Tibial nerve (tissue), 3 donors: ENCODE data around the gene KRTAP1-3.
"Not testable (repeated sequence)": the region's sequence is repeated elsewhere in the genome, so short reads cannot be mapped to it uniquely, and the experiment has no call there.

Experiments
- CTCF ChIP-seq, 5 experiments: fragments of 200-600 bp in 3 of 5; fragments of 450-650 bp in 2 of 5; sonication (generic) in 3 of 5; IDR thresholded peaks; one replicate each; pipeline ENCODE4 v1.5.1; 2016 to 2019; ENCODE audit warnings: antibody characterized with exemption in 5 of 5, mild to moderate bottlenecking in 3 of 5, moderate library complexity in 2 of 5
- POLR2A ChIP-seq, 2 donors: fragments of 450-650 bp; IDR thresholded peaks; one replicate each; pipeline ENCODE4 v1.6.1; 2017; ENCODE audit warnings: antibody characterized with exemption in 2 of 2, mild to moderate bottlenecking in 2 of 2, moderate library complexity in 2 of 2

- TF ChIP-seq CTCF, POLR2A (IDR thresholded peaks at IDR 0.05): not testable (repeated sequence)
Measured at GRCh38 chr17:41040783-41041571, 6.3 kb upstream of the KRTAP1-3 start, which contains the start of gene KRTAP1-1.
